ENCODE measurements around the gene TRIM23.
"Not testable (repeated sequence)": the region's sequence is repeated elsewhere in the genome, so short reads cannot be mapped to it uniquely, and the experiment has no call there.

Gene TRIM23

GRCh38 chr5:65620021-65620420 lies 4.1 kb downstream of the TRIM23 start:
- Histone ChIP-seq H3K4me1 (ENCODE audit: insufficient read depth, insufficient read length) (no peaks in the 10 kb centered on the region), H3K27me3 (ENCODE audit: insufficient read depth, insufficient read length) (no peaks in the 10 kb centered on the region), H3K9ac (ENCODE audit: insufficient read length, low read depth) (no peak overlapping the region), H3K4me3 (ENCODE audit: insufficient read length, low read depth) (no peak overlapping the region), H3K36me3 (ENCODE audit: insufficient read depth, insufficient read length, low read length) (peaks cover 17% of the 10 kb centered on the region), H3K9me3 (ENCODE audit: insufficient read depth, low read length) (no peaks in the 10 kb centered on the region)
- no peak for DNase-seq (ENCODE audit: low read depth, low spot score)
- TF ChIP-seq ZNF274 (IDR thresholded peaks at IDR 0.05; ENCODE audit: low read depth, low read length) (no peak), SUZ12 (IDR thresholded peaks at IDR 0.05; ENCODE audit: extremely low read depth, insufficient read depth, insufficient read length) (no peak), YY1 (IDR thresholded peaks at IDR 0.05; ENCODE audit: insufficient read depth, insufficient read length) (no peak)

DNA sequence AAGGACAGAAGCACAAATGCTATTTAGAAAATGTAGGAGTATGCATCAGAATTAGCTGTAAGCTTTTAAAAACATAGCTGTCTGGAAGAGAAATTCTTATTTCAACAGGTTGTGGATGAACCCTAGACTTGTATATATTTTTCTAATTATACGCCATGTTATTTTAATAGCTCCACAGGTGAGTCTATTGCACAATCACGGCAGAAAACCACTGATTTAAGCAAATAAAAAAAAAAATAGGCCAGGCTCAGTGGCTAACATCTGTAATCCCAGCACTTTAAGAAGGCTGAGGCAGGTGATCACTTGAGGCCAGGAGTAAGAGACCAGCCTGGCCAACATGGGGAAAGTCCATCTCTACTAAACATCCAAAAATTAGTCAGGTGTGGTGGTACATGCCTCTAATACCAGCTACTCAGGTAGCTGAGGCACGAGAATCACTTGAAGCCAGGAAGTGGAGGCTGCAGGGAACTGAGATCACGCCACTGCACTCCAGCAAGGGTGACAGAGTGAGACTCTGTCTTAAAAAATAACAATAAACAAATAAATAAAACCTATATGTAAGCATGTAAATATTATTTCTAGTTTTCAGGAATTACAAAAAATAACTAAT lies 11.7 kb downstream of the TRIM23 start:
- peaks cover 32% of the 10 kb centered on the region for H3K36me3 ChIP-seq (ENCODE audit: insufficient read depth, insufficient read length, low read length)
- DNase-seq (ENCODE audit: low read depth, low spot score), result no peak
- H3K9ac ChIP-seq (ENCODE audit: insufficient read length, low read depth), result no peak overlapping the region
- no peaks in the 10 kb centered on the region for H3K27me3 ChIP-seq (ENCODE audit: insufficient read depth, insufficient read length)
- TF ChIP-seq YY1 (IDR thresholded peaks at IDR 0.05; ENCODE audit: insufficient read depth, insufficient read length), result no peak
- no peak for TF ChIP-seq SUZ12 (IDR thresholded peaks at IDR 0.05; ENCODE audit: extremely low read depth, insufficient read depth, insufficient read length)
- no peak for TF ChIP-seq ZNF274 (IDR thresholded peaks at IDR 0.05; ENCODE audit: low read depth, low read length)
- H3K4me1 ChIP-seq (ENCODE audit: insufficient read depth, insufficient read length), result no peaks in the 10 kb centered on the region
- H3K9me3 ChIP-seq (ENCODE audit: insufficient read depth, low read length), result no peaks in the 10 kb centered on the region
- H3K4me3 ChIP-seq (ENCODE audit: insufficient read length, low read depth), result no peak overlapping the region

- Histone ChIP-seq H3K27me3 (ENCODE audit: insufficient read depth, insufficient read length) (no peaks in the 10 kb centered on the region), H3K4me1 (ENCODE audit: insufficient read depth, insufficient read length) (no peaks in the 10 kb centered on the region), H3K36me3 (ENCODE audit: insufficient read depth, insufficient read length, low read length) (peaks cover 28% of the 10 kb centered on the region), H3K4me3 (ENCODE audit: insufficient read length, low read depth) (no peak overlapping the region), H3K9ac (ENCODE audit: insufficient read length, low read depth) (no peak overlapping the region), H3K9me3 (ENCODE audit: insufficient read depth, low read length) (no peaks in the 10 kb centered on the region)
- no peak for TF ChIP-seq SUZ12 (IDR thresholded peaks at IDR 0.05; ENCODE audit: extremely low read depth, insufficient read depth, insufficient read length)
- no peak for DNase-seq (ENCODE audit: low read depth, low spot score)
Observed at GRCh38 chr5:65611524-65611923, 12.6 kb downstream of the TRIM23 start.

- Histone ChIP-seq H3K36me3 (ENCODE audit: insufficient read depth, insufficient read length, low read length) (peaks cover 24% of the 10 kb centered on the region), H3K9me3 (ENCODE audit: insufficient read depth, low read length) (peaks cover 29% of the 10 kb centered on the region)
- H3K4me1 ChIP-seq (ENCODE audit: insufficient read depth, insufficient read length); H3K27me3 ChIP-seq (ENCODE audit: insufficient read depth, insufficient read length); H3K9ac ChIP-seq (ENCODE audit: insufficient read length, low read depth); DNase-seq (ENCODE audit: low read depth, low spot score); H3K4me3 ChIP-seq (ENCODE audit: insufficient read length, low read depth): not testable (repeated sequence)
Observed at GRCh38 chr5:65601761-65602160, 22.4 kb downstream of the TRIM23 start.

DNA sequence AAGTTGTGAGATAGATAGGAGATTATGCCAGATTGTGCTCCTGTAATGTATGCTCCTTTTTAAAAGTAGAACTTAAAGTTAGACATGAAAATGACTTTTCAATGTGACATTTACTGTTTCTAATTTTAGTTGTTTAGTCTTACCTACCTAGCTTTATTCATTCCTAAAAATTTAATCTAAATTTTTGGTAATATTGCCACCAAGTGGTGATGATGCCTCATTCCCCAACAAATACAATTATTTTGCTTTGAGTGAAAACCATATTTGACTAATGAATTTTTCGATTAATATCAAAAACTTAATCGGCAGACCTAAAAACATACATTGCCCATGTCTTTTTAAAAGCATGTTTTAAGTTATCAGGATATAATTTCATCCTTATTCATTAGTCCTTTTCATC lies 35.4 kb downstream of the TRIM23 start:
- Histone ChIP-seq H3K4me1 (ENCODE audit: insufficient read depth, insufficient read length) (no peaks in the 10 kb centered on the region), H3K36me3 (ENCODE audit: insufficient read depth, insufficient read length, low read length) (peaks cover 56% of the 10 kb centered on the region), H3K9me3 (ENCODE audit: insufficient read depth, low read length) (no peaks in the 10 kb centered on the region), H3K9ac (ENCODE audit: insufficient read length, low read depth) (no peak overlapping the region), H3K27me3 (ENCODE audit: insufficient read depth, insufficient read length) (no peaks in the 10 kb centered on the region), H3K4me3 (ENCODE audit: insufficient read length, low read depth) (no peak overlapping the region)
- TF ChIP-seq ZNF274 (IDR thresholded peaks at IDR 0.05; ENCODE audit: low read depth, low read length) (no peak), YY1 (IDR thresholded peaks at IDR 0.05; ENCODE audit: insufficient read depth, insufficient read length) (no peak), SUZ12 (IDR thresholded peaks at IDR 0.05; ENCODE audit: extremely low read depth, insufficient read depth, insufficient read length) (no peak)
- DNase-seq (ENCODE audit: low read depth, low spot score), result no peak

- Histone ChIP-seq H3K9me3 (ENCODE audit: insufficient read depth, low read length) (no peaks in the 10 kb centered on the region), H3K9ac (ENCODE audit: insufficient read length, low read depth) (no peak overlapping the region), H3K36me3 (ENCODE audit: insufficient read depth, insufficient read length, low read length) (peaks cover 40% of the 10 kb centered on the region), H3K4me1 (ENCODE audit: insufficient read depth, insufficient read length) (no peaks in the 10 kb centered on the region), H3K27me3 (ENCODE audit: insufficient read depth, insufficient read length) (no peaks in the 10 kb centered on the region), H3K4me3 (ENCODE audit: insufficient read length, low read depth) (no peak overlapping the region)
- no peak for TF ChIP-seq SUZ12 (IDR thresholded peaks at IDR 0.05; ENCODE audit: extremely low read depth, insufficient read depth, insufficient read length)
- TF ChIP-seq ZNF274 (IDR thresholded peaks at IDR 0.05; ENCODE audit: low read depth, low read length), result no peak
- no peak for TF ChIP-seq YY1 (IDR thresholded peaks at IDR 0.05; ENCODE audit: insufficient read depth, insufficient read length)
- DNase-seq (ENCODE audit: low read depth, low spot score), result no peak
Observed at GRCh38 chr5:65577141-65577540, 47.0 kb downstream of the TRIM23 start.

DNA sequence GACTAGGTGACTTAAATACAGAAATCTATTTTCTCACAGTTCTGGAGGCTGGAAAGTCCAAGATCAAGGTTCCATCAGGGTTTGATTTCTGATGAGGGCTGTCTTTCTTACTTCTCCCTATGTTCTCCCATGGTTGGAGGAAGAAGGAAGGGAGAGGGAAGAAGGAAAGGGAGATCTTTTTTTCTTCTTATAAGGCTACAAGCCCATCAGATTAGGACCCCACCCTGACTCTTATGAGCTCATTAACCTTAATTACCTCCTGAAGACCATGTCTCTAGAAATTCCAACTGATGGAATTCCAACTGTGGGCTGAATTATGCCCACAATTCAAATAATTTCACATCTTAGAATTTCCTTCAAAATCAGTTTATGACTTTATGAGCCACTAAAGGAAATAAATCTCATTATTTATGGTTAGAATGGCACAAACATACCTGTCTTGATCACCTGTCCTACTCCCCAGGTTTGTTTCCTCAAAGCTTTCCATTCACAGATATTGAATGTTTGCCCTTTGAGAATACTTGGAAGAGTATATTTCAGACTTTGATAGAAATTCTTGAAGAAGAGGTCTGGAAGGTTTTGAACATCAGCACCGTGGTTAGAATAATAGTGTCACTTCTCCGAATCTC lies 53.4 kb downstream of the TRIM23 start:
- Histone ChIP-seq H3K4me1 (ENCODE audit: insufficient read depth, insufficient read length) (no peaks in the 10 kb centered on the region), H3K4me3 (ENCODE audit: insufficient read length, low read depth) (no peak overlapping the region), H3K36me3 (ENCODE audit: insufficient read depth, insufficient read length, low read length) (peaks cover 35% of the 10 kb centered on the region), H3K9me3 (ENCODE audit: insufficient read depth, low read length) (no peaks in the 10 kb centered on the region), H3K9ac (ENCODE audit: insufficient read length, low read depth) (no peak overlapping the region), H3K27me3 (ENCODE audit: insufficient read depth, insufficient read length) (no peaks in the 10 kb centered on the region)
- no peak for TF ChIP-seq ZNF274 (IDR thresholded peaks at IDR 0.05; ENCODE audit: low read depth, low read length)
- no peak for TF ChIP-seq YY1 (IDR thresholded peaks at IDR 0.05; ENCODE audit: insufficient read depth, insufficient read length)
- no peak for TF ChIP-seq SUZ12 (IDR thresholded peaks at IDR 0.05; ENCODE audit: extremely low read depth, insufficient read depth, insufficient read length)
- DNase-seq (ENCODE audit: low read depth, low spot score), result no peak

Measured in NT2/D1 (cell line).